Liver (tissue), 9 donors: ENCODE data around the gene KIN. TPM values are rescaled to one million over a fixed set of nuclear protein-coding genes. Genes with fewer than 3 reads are reported as not detected.

ENCODE experiments used
- DNase-seq: peaks from one replicate; pipeline ENCODE4 v3.0.0-alpha.2; 2017; ENCODE audit warnings: low spot score
- H3K27ac ChIP-seq, 2 donors: one replicate each; pipeline ENCODE4 v1.7.0; 2013; ENCODE audit warnings: inconsistent platforms in 2 of 2, low read length in 2 of 2, control low read depth in 1 of 2, low read depth in 1 of 2, mild to moderate bottlenecking in 1 of 2
- H3K27me3 ChIP-seq, 4 donors: one replicate each; pipeline versions ENCODE4 v1.6.1 to v1.7.0; 2013; ENCODE audit warnings: low read length in 3 of 4, inconsistent platforms in 1 of 4, mild to moderate bottlenecking in 1 of 4, moderate library complexity in 1 of 4; ENCODE audit not compliant: control insufficient read depth in 4 of 4, insufficient read depth in 4 of 4
- H3K36me3 ChIP-seq, 4 donors: one replicate each; pipeline versions ENCODE4 v1.6.1 to v1.7.0; 2013; ENCODE audit warnings: low read length in 3 of 4, mild to moderate bottlenecking in 3 of 4, low read depth in 1 of 4, moderate library complexity in 1 of 4; ENCODE audit not compliant: control insufficient read depth in 4 of 4, insufficient read depth in 3 of 4
- H3K4me1 ChIP-seq, 4 donors: one replicate each; pipeline versions ENCODE4 v1.6.1 to v1.7.0; 2013; ENCODE audit warnings: low read length in 3 of 4, mild to moderate bottlenecking in 3 of 4, moderate library complexity in 1 of 4; ENCODE audit not compliant: control insufficient read depth in 4 of 4, insufficient read depth in 4 of 4
- H3K4me3 ChIP-seq, 3 donors: one replicate each; pipeline versions ENCODE4 v1.6.1 to v1.7.0; 2013; ENCODE audit warnings: low read length in 3 of 3, control low read depth in 1 of 3, low read depth in 1 of 3, mild to moderate bottlenecking in 1 of 3
- H3K9ac ChIP-seq, 2 donors: one replicate each; pipeline ENCODE4 v1.7.0; 2013; ENCODE audit warnings: low read length in 2 of 2, mild to moderate bottlenecking in 2 of 2, moderate library complexity in 2 of 2, control low read depth in 1 of 2, low read depth in 1 of 2
- H3K9me3 ChIP-seq, 4 donors: one replicate each; pipeline versions ENCODE4 v1.6.1 to v1.7.0; 2013; ENCODE audit warnings: low read length in 3 of 4; ENCODE audit not compliant: control insufficient read depth in 4 of 4
- EGR1 ChIP-seq, 2 donors: IDR thresholded peaks; 2 replicates each; pipeline ENCODE4 v1.6.1; 2016 to 2018; ENCODE audit warnings: antibody characterized with exemption in 2 of 2, low read depth in 2 of 2
- FOXA1 ChIP-seq: IDR thresholded peaks from 2 replicates; pipeline ENCODE4 v1.6.1; 2016; ENCODE audit warnings: antibody characterized with exemption
- FOXA2 ChIP-seq: IDR thresholded peaks from 2 replicates; pipeline ENCODE4 v1.6.1; 2016; ENCODE audit warnings: antibody characterized with exemption
- GABPA ChIP-seq, 2 donors: IDR thresholded peaks in 1 of 2; conservative IDR thresholded peaks in 1 of 2; 2 replicates each; pipeline ENCODE4 v1.6.1; 2016; ENCODE audit warnings: antibody characterized with exemption in 2 of 2, mild to moderate bottlenecking in 1 of 2, moderate library complexity in 1 of 2
- HNF4A ChIP-seq, 2 donors: conservative IDR thresholded peaks; 2 replicates each; pipeline ENCODE4 v1.6.1; 2016; ENCODE audit warnings: antibody characterized with exemption in 2 of 2, mild to moderate bottlenecking in 2 of 2
- JUND ChIP-seq, 2 donors: IDR thresholded peaks; 2 replicates each; pipeline ENCODE4 v1.6.1; 2016; ENCODE audit warnings: antibody characterized with exemption in 2 of 2
- NR2F2 ChIP-seq: IDR thresholded peaks from 2 replicates; pipeline ENCODE4 v1.6.1; 2016; ENCODE audit warnings: antibody characterized with exemption
- RAD21 ChIP-seq, 2 donors: IDR thresholded peaks; 2 replicates each; pipeline ENCODE4 v1.6.1; 2016; ENCODE audit warnings: antibody characterized with exemption in 2 of 2, mild to moderate bottlenecking in 2 of 2
- RXRA ChIP-seq, 2 donors: IDR thresholded peaks; 2 replicates each; pipeline ENCODE4 v1.6.1; 2017 to 2018; ENCODE audit warnings: antibody characterized with exemption in 2 of 2, mild to moderate bottlenecking in 1 of 2
- SP1 ChIP-seq: IDR thresholded peaks from 2 replicates; pipeline ENCODE4 v1.6.1; 2018; ENCODE audit warnings: antibody characterized with exemption, mild to moderate bottlenecking
- TAF1 ChIP-seq: conservative IDR thresholded peaks from 2 replicates; pipeline ENCODE4 v1.6.1; 2016; ENCODE audit warnings: antibody characterized with exemption, mild to moderate bottlenecking
- YY1 ChIP-seq: IDR thresholded peaks from 2 replicates; pipeline ENCODE4 v1.6.1; 2016; ENCODE audit warnings: antibody characterized with exemption, mild to moderate bottlenecking
- WGBS: extraction: QIAGEN DNeasy Blood & Tissue Kit; methylation state at CpG from one replicate; pipeline ENCODE4 v1.1.7; 2013; 5-methylcytosine and 5-hydroxymethylcytosine counted together
- polyA plus RNA-seq, 2 donors: library from polyadenylated mRNA; stranded (reverse) in 1 of 2; unstranded in 1 of 2; fragments of 200-250 nt in 1 of 2; fragments of >200 nt in 1 of 2; fragmentation: Nextera tagmentation in 1 of 2; extraction: Ambion mirVana in 1 of 2; gene quantifications; one replicate each; pipeline versions ENCODE4 v1.2.1 to v1.2.3, GENCODE V29; 2013 to 2015
- total RNA-seq, 2 donors: library from RNA; depleted of rRNA; stranded (reverse); fragments of >200 nt; gene quantifications; one replicate each; pipeline ENCODE4 v1.2.3, GENCODE V29; 2014
- TF ChIP-seq, protein P1 (sequence below): IDR thresholded peaks from 2 replicates; pipeline ENCODE4 v1.6.1; 2016; ENCODE audit warnings: antibody characterized with exemption
- TF ChIP-seq, protein P2 (sequence below): fragments of 150-350 bp; IDR thresholded peaks from 2 replicates; pipeline ENCODE4 v1.5.1; 2017; ENCODE audit warnings: improper control_type of control experiment, low read depth, low read length; ENCODE audit not compliant: missing input control
- TF ChIP-seq, protein P3 (sequence below): IDR thresholded peaks from 2 replicates; pipeline ENCODE4 v1.6.1; 2016; ENCODE audit warnings: antibody characterized with exemption
- TF ChIP-seq, protein P4 (sequence below): IDR thresholded peaks from 2 replicates; pipeline ENCODE4 v1.6.1; 2016; ENCODE audit warnings: antibody characterized with exemption, mild to moderate bottlenecking
- donor health status: healthy.
- donor health status: healthy.
- donor health status: healthy.
- donor health status: healthy.
- donor health status: healthy.

Gene KIN
- total and polyA plus RNA-seq, 4 donors: 2.4 to 3.8 (median 3.1) TPM

- H3K9ac ChIP-seq: no peak overlapping the region
- H3K4me1 ChIP-seq: no peaks in the 10 kb centered on the region
- TF ChIP-seq TAF1 (no peak), GABPA (IDR thresholded peaks at IDR 0.05 in 1 of 2, conservative IDR thresholded peaks at IDR 0.05 in 1 of 2) (no peak), RAD21 (IDR thresholded peaks at IDR 0.05) (no peak), EGR1 (IDR thresholded peaks at IDR 0.05; ENCODE audit: low read depth in 2 of 2) (no peak)
- H3K27ac ChIP-seq: no peak overlapping the region
- DNase-seq: no peak
- H3K9me3 ChIP-seq: no peaks in the 10 kb centered on the region
- 91% methylated on average over 2 of the region's 2 CpGs for WGBS
- H3K36me3 ChIP-seq: no peaks in the 10 kb centered on the region
- no peak overlapping the region for H3K4me3 ChIP-seq
- H3K27me3 ChIP-seq: no peaks in the 10 kb centered on the region
Observed at GRCh38 chr10:7836571-7836970, 48.8 kb upstream of the KIN start.

GRCh38 chr10:7834262-7834661 lies 46.5 kb upstream of the KIN start:
- H3K9me3 ChIP-seq: no peaks in the 10 kb centered on the region
- no peak for DNase-seq
- H3K27ac ChIP-seq: no peak overlapping the region
- H3K9ac ChIP-seq: no peak overlapping the region
- no peaks in the 10 kb centered on the region for H3K4me1 ChIP-seq
- 97% methylated on average over 3 of the region's 3 CpGs for WGBS
- no peaks in the 10 kb centered on the region for H3K27me3 ChIP-seq
- TF ChIP-seq RXRA (IDR thresholded peaks at IDR 0.05): no peak
- TF ChIP-seq NR2F2: no peak
- TF ChIP-seq, protein P1, sequence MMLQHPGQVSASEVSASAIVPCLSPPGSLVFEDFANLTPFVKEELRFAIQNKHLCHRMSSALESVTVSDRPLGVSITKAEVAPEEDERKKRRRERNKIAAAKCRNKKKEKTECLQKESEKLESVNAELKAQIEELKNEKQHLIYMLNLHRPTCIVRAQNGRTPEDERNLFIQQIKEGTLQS: no peak
- no peak for TF ChIP-seq HNF4A (conservative IDR thresholded peaks at IDR 0.05)
- TF ChIP-seq RAD21 (IDR thresholded peaks at IDR 0.05): no peak
- TF ChIP-seq GABPA (IDR thresholded peaks at IDR 0.05 in 1 of 2, conservative IDR thresholded peaks at IDR 0.05 in 1 of 2): no peak
- no peak for TF ChIP-seq FOXA2
- no peak for TF ChIP-seq YY1
- TF ChIP-seq SP1: no peak
- no peak for TF ChIP-seq FOXA1
- no peak for TF ChIP-seq EGR1 (IDR thresholded peaks at IDR 0.05; ENCODE audit: low read depth in 2 of 2)
- TF ChIP-seq JUND (IDR thresholded peaks at IDR 0.05): no peak
- TF ChIP-seq, protein P2, sequence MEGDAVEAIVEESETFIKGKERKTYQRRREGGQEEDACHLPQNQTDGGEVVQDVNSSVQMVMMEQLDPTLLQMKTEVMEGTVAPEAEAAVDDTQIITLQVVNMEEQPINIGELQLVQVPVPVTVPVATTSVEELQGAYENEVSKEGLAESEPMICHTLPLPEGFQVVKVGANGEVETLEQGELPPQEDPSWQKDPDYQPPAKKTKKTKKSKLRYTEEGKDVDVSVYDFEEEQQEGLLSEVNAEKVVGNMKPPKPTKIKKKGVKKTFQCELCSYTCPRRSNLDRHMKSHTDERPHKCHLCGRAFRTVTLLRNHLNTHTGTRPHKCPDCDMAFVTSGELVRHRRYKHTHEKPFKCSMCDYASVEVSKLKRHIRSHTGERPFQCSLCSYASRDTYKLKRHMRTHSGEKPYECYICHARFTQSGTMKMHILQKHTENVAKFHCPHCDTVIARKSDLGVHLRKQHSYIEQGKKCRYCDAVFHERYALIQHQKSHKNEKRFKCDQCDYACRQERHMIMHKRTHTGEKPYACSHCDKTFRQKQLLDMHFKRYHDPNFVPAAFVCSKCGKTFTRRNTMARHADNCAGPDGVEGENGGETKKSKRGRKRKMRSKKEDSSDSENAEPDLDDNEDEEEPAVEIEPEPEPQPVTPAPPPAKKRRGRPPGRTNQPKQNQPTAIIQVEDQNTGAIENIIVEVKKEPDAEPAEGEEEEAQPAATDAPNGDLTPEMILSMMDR: no peak
- TF ChIP-seq TAF1: no peak
- TF ChIP-seq, protein P3, sequence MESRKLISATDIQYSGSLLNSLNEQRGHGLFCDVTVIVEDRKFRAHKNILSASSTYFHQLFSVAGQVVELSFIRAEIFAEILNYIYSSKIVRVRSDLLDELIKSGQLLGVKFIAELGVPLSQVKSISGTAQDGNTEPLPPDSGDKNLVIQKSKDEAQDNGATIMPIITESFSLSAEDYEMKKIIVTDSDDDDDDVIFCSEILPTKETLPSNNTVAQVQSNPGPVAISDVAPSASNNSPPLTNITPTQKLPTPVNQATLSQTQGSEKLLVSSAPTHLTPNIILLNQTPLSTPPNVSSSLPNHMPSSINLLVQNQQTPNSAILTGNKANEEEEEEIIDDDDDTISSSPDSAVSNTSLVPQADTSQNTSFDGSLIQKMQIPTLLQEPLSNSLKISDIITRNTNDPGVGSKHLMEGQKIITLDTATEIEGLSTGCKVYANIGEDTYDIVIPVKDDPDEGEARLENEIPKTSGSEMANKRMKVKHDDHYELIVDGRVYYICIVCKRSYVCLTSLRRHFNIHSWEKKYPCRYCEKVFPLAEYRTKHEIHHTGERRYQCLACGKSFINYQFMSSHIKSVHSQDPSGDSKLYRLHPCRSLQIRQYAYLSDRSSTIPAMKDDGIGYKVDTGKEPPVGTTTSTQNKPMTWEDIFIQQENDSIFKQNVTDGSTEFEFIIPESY: no peak
- TF ChIP-seq, protein P4, sequence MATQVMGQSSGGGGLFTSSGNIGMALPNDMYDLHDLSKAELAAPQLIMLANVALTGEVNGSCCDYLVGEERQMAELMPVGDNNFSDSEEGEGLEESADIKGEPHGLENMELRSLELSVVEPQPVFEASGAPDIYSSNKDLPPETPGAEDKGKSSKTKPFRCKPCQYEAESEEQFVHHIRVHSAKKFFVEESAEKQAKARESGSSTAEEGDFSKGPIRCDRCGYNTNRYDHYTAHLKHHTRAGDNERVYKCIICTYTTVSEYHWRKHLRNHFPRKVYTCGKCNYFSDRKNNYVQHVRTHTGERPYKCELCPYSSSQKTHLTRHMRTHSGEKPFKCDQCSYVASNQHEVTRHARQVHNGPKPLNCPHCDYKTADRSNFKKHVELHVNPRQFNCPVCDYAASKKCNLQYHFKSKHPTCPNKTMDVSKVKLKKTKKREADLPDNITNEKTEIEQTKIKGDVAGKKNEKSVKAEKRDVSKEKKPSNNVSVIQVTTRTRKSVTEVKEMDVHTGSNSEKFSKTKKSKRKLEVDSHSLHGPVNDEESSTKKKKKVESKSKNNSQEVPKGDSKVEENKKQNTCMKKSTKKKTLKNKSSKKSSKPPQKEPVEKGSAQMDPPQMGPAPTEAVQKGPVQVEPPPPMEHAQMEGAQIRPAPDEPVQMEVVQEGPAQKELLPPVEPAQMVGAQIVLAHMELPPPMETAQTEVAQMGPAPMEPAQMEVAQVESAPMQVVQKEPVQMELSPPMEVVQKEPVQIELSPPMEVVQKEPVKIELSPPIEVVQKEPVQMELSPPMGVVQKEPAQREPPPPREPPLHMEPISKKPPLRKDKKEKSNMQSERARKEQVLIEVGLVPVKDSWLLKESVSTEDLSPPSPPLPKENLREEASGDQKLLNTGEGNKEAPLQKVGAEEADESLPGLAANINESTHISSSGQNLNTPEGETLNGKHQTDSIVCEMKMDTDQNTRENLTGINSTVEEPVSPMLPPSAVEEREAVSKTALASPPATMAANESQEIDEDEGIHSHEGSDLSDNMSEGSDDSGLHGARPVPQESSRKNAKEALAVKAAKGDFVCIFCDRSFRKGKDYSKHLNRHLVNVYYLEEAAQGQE: no peak
- no peak overlapping the region for H3K4me3 ChIP-seq
- peaks cover 0 to 2% (median 0%) of the 10 kb centered on the region in 4 donors for H3K36me3 ChIP-seq
